Upper lobe of left lung (tissue), 6 donors: Measurements from ENCODE around the gene CFAP57. TPM values are rescaled to one million over a fixed set of nuclear protein-coding genes. Genes with fewer than 3 reads are reported as not detected.

Experiments
- ATAC-seq, 2 donors: fragments of 200-7000 bp; cut with Tn5 transposase; one replicate each; pipeline ENCODE4 v1.9.1; 2022; ENCODE audit warnings: mild to moderate bottlenecking in 2 of 2, moderate library complexity in 2 of 2; ENCODE audit not compliant: low FRiP score in 2 of 2
- DNase-seq, 2 donors: peaks; one replicate each; pipeline ENCODE4 v3.0.0-alpha.2; 2019 to 2020
- H3K27ac ChIP-seq, 4 donors: fragments of 200-600 bp; sonication (generic); one replicate each; pipeline ENCODE4 v1.5.1; 2016 to 2019
- H3K27me3 ChIP-seq, 4 donors: fragments of 200-600 bp; sonication (generic); one replicate each; pipeline ENCODE4 v1.5.1; 2017 to 2019
- H3K36me3 ChIP-seq, 4 donors: fragments of 200-600 bp; sonication (generic); one replicate each; pipeline ENCODE4 v1.5.1; 2016 to 2019
- H3K4me1 ChIP-seq, 4 donors: fragments of 200-600 bp; sonication (generic); one replicate each; pipeline ENCODE4 v1.5.1; 2018 to 2019
- H3K4me3 ChIP-seq, 4 donors: fragments of 200-600 bp; sonication (generic); one replicate each; pipeline ENCODE4 v1.5.1; 2017 to 2019; ENCODE audit warnings: mild to moderate bottlenecking in 2 of 4, moderate library complexity in 1 of 4
- H3K9me3 ChIP-seq, 4 donors: fragments of 200-600 bp; sonication (generic); one replicate each; pipeline ENCODE4 v1.5.1; 2018 to 2019
- EP300 ChIP-seq, 4 donors: sonication (generic); formaldehyde crosslinking; IDR thresholded peaks; one replicate each; pipeline ENCODE4 v1.5.1; 2017; ENCODE audit warnings: antibody characterized with exemption in 4 of 4, control low read depth in 2 of 4
- POLR2A ChIP-seq, 4 donors: fragments of 450-650 bp; IDR thresholded peaks; one replicate each; pipeline ENCODE4 v1.5.1; 2016 to 2017; ENCODE audit warnings: antibody characterized with exemption in 4 of 4, mild to moderate bottlenecking in 2 of 4
- POLR2AphosphoS5 ChIP-seq, 2 donors: sonication (generic); formaldehyde crosslinking; IDR thresholded peaks; one replicate each; pipeline ENCODE4 v1.5.1; 2017; ENCODE audit warnings: antibody characterized with exemption in 2 of 2
- WGBS, 2 donors: methylation state at CpG; one replicate each; pipeline ENCODE4 v1.1.5; 2017 to 2018; 5-methylcytosine and 5-hydroxymethylcytosine counted together
- total RNA-seq, 6 donors: library from RNA; depleted of rRNA in 4 of 6; stranded (reverse); fragments of >200 nt in 4 of 6; gene quantifications; one replicate each; pipeline versions ENCODE4 v1.1.0 to v1.2.1, GENCODE V29; 2016 to 2021
- TF ChIP-seq, protein P1 (sequence below), 6 experiments: fragments of 450-650 bp in 4 of 6; fragments of 200-600 bp in 2 of 6; sonication (generic) in 2 of 6; IDR thresholded peaks; one replicate each; pipeline ENCODE4 v1.5.1; 2016 to 2019; ENCODE audit warnings: antibody characterized with exemption in 6 of 6
- donor health status: DM: no; HTN: no; CAD: no; lungs with moderate emphysema.
- donor health status: DM: no; HTN: yes; CAD: no; lungs with severe emphysema.

CFAP57 gene
- total RNA-seq, 6 donors from 2014 or later: 0.37 to 23.1 (median 3.7) TPM

DNA sequence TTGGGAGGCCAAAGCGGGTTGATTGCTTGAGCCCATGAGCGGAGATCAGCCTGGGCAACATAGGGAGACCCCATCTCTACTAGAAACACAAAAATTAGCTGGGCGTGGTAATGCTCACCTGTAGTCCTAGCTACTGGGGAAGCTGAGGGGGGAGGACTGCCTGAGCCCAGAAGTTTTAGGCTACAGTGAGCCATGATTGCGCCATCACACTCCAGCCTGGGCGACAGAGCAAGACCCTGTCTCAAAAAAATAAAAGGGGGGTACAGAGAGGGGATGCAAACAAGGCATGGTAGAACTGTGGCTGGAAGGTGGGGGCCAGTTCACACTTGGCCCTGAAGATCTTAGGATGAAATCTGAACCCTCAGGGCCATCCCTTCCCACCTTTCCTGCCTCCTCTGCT is 114.4 kb downstream of the CFAP57 start:
- ATAC-seq: no peak
- H3K27me3 ChIP-seq: no peaks in the 10 kb centered on the region
- TF ChIP-seq POLR2A (IDR thresholded peaks at IDR 0.05): no peak
- TF ChIP-seq POLR2AphosphoS5 (IDR thresholded peaks at IDR 0.05): no peak
- TF ChIP-seq EP300 (IDR thresholded peaks at IDR 0.05): no peak
- TF ChIP-seq, protein P1, sequence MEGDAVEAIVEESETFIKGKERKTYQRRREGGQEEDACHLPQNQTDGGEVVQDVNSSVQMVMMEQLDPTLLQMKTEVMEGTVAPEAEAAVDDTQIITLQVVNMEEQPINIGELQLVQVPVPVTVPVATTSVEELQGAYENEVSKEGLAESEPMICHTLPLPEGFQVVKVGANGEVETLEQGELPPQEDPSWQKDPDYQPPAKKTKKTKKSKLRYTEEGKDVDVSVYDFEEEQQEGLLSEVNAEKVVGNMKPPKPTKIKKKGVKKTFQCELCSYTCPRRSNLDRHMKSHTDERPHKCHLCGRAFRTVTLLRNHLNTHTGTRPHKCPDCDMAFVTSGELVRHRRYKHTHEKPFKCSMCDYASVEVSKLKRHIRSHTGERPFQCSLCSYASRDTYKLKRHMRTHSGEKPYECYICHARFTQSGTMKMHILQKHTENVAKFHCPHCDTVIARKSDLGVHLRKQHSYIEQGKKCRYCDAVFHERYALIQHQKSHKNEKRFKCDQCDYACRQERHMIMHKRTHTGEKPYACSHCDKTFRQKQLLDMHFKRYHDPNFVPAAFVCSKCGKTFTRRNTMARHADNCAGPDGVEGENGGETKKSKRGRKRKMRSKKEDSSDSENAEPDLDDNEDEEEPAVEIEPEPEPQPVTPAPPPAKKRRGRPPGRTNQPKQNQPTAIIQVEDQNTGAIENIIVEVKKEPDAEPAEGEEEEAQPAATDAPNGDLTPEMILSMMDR (IDR thresholded peaks at IDR 0.05): no peak
- DNase-seq: no peak
- H3K4me1 ChIP-seq: peaks cover 0 to 18% (median 9%) of the 10 kb centered on the region in 4 donors
- no peak overlapping the region for H3K4me3 ChIP-seq
- H3K9me3 ChIP-seq: no peaks in the 10 kb centered on the region
- H3K36me3 ChIP-seq: no peaks in the 10 kb centered on the region
- 89 to 90% methylated on average over 5 of the region's 5 CpGs for WGBS, 2 donors
- H3K27ac ChIP-seq: no peak overlapping the region

DNA sequence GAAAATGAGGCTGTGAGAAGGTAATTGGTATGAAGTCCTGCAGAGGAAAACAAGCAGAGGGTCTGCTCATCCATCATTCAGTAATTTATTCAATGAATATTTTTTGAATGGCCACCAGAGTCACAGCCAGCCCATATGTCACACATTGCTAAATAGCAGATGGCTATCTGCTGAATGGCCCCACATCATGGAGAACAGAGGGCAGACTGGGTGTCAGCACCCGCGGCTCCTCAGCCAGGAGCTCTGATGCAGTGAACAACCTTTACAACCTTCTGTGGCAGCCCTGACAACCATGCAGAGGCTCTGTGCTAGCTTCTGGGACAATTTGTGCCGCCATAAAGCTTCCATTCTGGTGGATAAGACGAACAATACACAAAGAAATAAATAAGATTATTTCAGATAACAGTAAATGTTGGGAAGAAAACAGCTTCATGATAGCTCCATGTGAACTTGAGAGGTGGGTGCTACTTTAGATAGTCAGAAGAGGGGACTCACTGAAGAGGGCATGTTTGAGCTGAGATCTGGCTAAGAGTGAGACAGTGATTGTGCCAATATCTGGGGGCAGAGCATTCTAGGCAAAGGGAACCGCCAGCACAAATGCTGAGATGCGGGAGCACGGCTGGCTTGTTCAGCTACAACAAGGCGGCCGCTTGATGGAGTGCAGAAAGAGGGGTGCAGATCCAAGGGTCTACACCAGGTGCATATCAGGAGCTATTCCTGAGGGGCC is 116.1 kb downstream of the CFAP57 start:
- H3K36me3 ChIP-seq: no peaks in the 10 kb centered on the region
- no peaks in the 10 kb centered on the region for H3K27me3 ChIP-seq
- H3K27ac ChIP-seq: no peak overlapping the region
- peaks cover 0 to 7% (median 4%) of the 10 kb centered on the region in 4 donors for H3K4me1 ChIP-seq
- H3K4me3 ChIP-seq: no peak overlapping the region
- H3K9me3 ChIP-seq: no peaks in the 10 kb centered on the region
- DNase-seq: no peak
- ATAC-seq: no peak
- TF ChIP-seq EP300 (IDR thresholded peaks at IDR 0.05) (no peak), POLR2AphosphoS5 (IDR thresholded peaks at IDR 0.05) (no peak), POLR2A (IDR thresholded peaks at IDR 0.05) (no peak)
- TF ChIP-seq, protein P1 (IDR thresholded peaks at IDR 0.05): no peak
- 90 to 91% methylated on average over 9 of the region's 9 CpGs for WGBS, 2 donors

DNA sequence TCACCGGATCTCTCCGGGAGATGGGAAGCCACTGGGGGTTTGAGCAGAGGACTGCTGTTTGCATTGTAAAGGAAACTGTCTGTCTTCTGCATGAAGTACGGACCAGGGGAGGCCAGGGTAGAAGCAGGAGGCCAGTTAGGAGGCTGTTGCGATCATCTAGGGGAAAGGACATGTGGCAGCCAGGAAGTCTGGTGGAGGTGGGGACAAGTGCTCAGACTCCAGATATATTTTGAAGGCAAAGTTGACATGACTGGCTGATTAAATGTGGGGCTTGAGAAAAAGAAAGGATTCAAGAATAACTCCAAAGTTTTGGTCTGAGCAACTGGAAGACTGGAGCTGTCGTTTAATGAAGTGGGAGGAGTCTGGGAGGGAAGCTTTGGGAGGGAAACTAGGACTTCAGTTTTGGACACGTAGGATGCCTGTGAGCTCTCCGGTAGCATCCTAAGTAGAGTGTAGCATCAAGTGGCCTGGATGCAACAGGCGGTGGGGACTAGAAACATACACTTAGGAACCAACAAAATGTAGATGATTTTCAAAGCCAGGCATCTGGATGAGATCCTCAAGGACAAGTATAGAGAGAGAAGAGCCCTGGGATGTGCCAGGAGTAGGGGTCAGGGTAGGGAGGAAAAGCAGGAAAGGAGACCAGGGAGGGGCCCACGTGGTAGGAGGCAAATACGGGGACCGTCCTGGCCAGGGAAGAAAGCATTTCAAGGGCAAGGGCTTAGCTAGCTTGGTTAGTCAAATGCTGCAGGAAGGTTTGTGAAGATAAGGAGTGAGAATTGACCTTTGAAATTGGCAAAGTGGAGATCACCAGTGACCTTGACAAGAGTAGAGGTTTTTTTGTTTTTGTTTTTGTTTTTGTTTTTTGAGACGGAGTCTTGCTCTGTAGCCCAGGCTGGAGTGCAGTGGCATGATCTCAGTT is 116.9 kb downstream of the CFAP57 start:
- WGBS, 2 donors: 77 to 80% methylated on average over 12 of the region's 12 CpGs
- Histone ChIP-seq H3K9me3 (no peaks in the 10 kb centered on the region), H3K36me3 (no peaks in the 10 kb centered on the region), H3K4me3 (no peak overlapping the region), H3K27me3 (no peaks in the 10 kb centered on the region), H3K4me1 (peaks cover 0 to 14% (median 4%) of the 10 kb centered on the region in 4 donors), H3K27ac (no peak overlapping the region)
- TF ChIP-seq EP300 (IDR thresholded peaks at IDR 0.05) (no peak), POLR2A (IDR thresholded peaks at IDR 0.05) (no peak), POLR2AphosphoS5 (IDR thresholded peaks at IDR 0.05) (no peak)
- TF ChIP-seq, protein P1 (IDR thresholded peaks at IDR 0.05): no peak
- ATAC-seq (no peak), DNase-seq (no peak)

DNA sequence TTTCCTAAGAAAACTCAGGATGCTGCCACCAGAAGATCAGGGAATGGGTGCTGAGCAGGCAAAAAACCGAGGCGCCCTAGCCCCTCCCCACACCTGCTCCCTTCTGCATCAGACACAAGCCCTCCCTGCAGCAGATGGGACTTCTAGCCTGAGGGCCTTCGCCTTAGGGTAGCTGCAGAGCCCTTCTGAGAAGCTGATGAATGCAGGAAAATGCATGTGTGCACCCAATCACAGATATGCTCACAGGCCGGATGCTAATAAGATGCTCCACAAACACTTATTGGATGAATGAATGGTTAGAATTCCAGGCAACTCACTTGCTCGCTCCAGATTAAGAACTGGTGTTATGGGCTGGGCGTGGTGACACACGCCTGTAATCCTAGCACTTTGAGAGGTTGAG is 120.1 kb downstream of the CFAP57 start:
- TF ChIP-seq POLR2AphosphoS5 (IDR thresholded peaks at IDR 0.05) (no peak), POLR2A (IDR thresholded peaks at IDR 0.05) (no peak), EP300 (IDR thresholded peaks at IDR 0.05) (no peak)
- TF ChIP-seq, protein P1 (IDR thresholded peaks at IDR 0.05): no peak
- no peaks in the 10 kb centered on the region for H3K36me3 ChIP-seq
- no peak overlapping the region for H3K4me3 ChIP-seq
- no peaks in the 10 kb centered on the region for H3K9me3 ChIP-seq
- H3K27me3 ChIP-seq: no peaks in the 10 kb centered on the region
- H3K4me1 ChIP-seq: peaks cover 12 to 46% (median 30%) of the 10 kb centered on the region in 4 donors
- WGBS, 2 donors: 78 to 93% methylated on average over 7 of the region's 7 CpGs
- DNase-seq (no peak), ATAC-seq (no peak)
- no peak overlapping the region for H3K27ac ChIP-seq
